ENCODE measurements around the gene HECTD1.
"Not testable (repeated sequence)": the region's sequence is repeated elsewhere in the genome, so short reads cannot be mapped to it uniquely, and the experiment has no call there.

DNA sequence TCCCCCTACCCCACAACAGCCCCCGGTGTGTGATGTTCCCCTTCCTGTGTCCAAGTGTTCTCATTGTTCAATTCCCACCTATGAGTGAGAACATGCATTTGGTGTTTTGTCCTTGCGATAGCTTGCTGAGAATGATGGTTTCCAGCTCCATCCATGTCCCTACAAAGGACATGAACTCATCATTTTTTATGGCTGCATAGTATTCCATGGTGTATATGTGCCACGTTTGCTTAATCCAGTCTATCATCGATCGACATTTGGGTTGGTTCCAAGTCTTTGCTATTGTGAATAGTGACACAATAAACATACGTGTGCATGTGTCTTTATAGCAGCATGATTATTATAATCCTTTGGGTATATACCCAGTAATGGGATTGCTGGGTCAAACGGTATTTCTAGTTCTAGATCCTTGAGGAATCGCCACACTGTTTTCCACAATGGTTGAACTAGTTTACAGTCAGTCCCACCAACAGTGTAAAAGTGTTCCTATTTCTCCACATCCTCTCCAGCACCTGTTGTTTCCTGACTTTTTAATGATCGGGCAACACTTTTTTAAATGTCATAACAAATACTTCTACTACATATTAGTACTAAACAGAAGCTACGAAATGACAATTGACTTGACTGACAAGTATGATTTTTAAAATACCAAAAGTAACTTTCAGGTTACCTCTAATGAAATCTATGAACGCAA is 3.5 kb downstream of the HECTD1 start:
- TF ChIP-seq, protein P1, sequence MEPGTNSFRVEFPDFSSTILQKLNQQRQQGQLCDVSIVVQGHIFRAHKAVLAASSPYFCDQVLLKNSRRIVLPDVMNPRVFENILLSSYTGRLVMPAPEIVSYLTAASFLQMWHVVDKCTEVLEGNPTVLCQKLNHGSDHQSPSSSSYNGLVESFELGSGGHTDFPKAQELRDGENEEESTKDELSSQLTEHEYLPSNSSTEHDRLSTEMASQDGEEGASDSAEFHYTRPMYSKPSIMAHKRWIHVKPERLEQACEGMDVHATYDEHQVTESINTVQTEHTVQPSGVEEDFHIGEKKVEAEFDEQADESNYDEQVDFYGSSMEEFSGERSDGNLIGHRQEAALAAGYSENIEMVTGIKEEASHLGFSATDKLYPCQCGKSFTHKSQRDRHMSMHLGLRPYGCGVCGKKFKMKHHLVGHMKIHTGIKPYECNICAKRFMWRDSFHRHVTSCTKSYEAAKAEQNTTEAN (CRISPR knock-in tag; IDR thresholded peaks at IDR 0.05), result not testable (repeated sequence)
- not testable (repeated sequence) for TF ChIP-seq SMAD4 (CRISPR knock-in tag; IDR thresholded peaks at IDR 0.05); SOX15 (CRISPR knock-in tag; IDR thresholded peaks at IDR 0.05); ZNF317 (CRISPR knock-in tag; IDR thresholded peaks at IDR 0.05; ENCODE audit: borderline replicate concordance, low read depth); ESRRA (CRISPR knock-in tag; IDR thresholded peaks at IDR 0.05; ENCODE audit: borderline replicate concordance); ZNF416 (CRISPR knock-in tag; IDR thresholded peaks at IDR 0.05); RELA (CRISPR knock-in tag; IDR thresholded peaks at IDR 0.05; ENCODE audit: borderline replicate concordance)
- TF ChIP-seq, protein P2, sequence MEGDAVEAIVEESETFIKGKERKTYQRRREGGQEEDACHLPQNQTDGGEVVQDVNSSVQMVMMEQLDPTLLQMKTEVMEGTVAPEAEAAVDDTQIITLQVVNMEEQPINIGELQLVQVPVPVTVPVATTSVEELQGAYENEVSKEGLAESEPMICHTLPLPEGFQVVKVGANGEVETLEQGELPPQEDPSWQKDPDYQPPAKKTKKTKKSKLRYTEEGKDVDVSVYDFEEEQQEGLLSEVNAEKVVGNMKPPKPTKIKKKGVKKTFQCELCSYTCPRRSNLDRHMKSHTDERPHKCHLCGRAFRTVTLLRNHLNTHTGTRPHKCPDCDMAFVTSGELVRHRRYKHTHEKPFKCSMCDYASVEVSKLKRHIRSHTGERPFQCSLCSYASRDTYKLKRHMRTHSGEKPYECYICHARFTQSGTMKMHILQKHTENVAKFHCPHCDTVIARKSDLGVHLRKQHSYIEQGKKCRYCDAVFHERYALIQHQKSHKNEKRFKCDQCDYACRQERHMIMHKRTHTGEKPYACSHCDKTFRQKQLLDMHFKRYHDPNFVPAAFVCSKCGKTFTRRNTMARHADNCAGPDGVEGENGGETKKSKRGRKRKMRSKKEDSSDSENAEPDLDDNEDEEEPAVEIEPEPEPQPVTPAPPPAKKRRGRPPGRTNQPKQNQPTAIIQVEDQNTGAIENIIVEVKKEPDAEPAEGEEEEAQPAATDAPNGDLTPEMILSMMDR (IDR thresholded peaks at IDR 0.05), result not testable (repeated sequence)
- TF ChIP-seq, protein P3, sequence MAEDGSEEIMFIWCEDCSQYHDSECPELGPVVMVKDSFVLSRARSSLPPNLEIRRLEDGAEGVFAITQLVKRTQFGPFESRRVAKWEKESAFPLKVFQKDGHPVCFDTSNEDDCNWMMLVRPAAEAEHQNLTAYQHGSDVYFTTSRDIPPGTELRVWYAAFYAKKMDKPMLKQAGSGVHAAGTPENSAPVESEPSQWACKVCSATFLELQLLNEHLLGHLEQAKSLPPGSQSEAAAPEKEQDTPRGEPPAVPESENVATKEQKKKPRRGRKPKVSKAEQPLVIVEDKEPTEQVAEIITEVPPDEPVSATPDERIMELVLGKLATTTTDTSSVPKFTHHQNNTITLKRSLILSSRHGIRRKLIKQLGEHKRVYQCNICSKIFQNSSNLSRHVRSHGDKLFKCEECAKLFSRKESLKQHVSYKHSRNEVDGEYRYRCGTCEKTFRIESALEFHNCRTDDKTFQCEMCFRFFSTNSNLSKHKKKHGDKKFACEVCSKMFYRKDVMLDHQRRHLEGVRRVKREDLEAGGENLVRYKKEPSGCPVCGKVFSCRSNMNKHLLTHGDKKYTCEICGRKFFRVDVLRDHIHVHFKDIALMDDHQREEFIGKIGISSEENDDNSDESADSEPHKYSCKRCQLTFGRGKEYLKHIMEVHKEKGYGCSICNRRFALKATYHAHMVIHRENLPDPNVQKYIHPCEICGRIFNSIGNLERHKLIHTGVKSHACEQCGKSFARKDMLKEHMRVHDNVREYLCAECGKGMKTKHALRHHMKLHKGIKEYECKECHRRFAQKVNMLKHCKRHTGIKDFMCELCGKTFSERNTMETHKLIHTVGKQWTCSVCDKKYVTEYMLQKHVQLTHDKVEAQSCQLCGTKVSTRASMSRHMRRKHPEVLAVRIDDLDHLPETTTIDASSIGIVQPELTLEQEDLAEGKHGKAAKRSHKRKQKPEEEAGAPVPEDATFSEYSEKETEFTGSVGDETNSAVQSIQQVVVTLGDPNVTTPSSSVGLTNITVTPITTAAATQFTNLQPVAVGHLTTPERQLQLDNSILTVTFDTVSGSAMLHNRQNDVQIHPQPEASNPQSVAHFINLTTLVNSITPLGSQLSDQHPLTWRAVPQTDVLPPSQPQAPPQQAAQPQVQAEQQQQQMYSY (CRISPR knock-in tag; IDR thresholded peaks at IDR 0.05), result not testable (repeated sequence)
- TF ChIP-seq, protein P4, sequence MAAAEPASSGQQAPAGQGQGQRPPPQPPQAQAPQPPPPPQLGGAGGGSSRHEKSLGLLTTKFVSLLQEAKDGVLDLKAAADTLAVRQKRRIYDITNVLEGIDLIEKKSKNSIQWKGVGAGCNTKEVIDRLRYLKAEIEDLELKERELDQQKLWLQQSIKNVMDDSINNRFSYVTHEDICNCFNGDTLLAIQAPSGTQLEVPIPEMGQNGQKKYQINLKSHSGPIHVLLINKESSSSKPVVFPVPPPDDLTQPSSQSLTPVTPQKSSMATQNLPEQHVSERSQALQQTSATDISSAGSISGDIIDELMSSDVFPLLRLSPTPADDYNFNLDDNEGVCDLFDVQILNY (CRISPR knock-in tag; IDR thresholded peaks at IDR 0.05), result not testable (repeated sequence)
- TF ChIP-seq, protein P5, sequence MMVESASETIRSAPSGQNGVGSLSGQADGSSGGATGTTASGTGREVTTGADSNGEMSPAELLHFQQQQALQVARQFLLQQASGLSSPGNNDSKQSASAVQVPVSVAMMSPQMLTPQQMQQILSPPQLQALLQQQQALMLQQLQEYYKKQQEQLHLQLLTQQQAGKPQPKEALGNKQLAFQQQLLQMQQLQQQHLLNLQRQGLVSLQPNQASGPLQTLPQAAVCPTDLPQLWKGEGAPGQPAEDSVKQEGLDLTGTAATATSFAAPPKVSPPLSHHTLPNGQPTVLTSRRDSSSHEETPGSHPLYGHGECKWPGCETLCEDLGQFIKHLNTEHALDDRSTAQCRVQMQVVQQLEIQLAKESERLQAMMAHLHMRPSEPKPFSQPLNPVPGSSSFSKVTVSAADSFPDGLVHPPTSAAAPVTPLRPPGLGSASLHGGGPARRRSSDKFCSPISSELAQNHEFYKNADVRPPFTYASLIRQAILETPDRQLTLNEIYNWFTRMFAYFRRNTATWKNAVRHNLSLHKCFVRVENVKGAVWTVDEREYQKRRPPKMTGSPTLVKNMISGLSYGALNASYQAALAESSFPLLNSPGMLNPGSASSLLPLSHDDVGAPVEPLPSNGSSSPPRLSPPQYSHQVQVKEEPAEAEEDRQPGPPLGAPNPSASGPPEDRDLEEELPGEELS (CRISPR knock-in tag; IDR thresholded peaks at IDR 0.05), result not testable (repeated sequence)
- TF ChIP-seq, protein P6, sequence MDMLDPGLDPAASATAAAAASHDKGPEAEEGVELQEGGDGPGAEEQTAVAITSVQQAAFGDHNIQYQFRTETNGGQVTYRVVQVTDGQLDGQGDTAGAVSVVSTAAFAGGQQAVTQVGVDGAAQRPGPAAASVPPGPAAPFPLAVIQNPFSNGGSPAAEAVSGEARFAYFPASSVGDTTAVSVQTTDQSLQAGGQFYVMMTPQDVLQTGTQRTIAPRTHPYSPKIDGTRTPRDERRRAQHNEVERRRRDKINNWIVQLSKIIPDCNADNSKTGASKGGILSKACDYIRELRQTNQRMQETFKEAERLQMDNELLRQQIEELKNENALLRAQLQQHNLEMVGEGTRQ (CRISPR knock-in tag; IDR thresholded peaks at IDR 0.05), result not testable (repeated sequence)
- TF ChIP-seq, protein P7, sequence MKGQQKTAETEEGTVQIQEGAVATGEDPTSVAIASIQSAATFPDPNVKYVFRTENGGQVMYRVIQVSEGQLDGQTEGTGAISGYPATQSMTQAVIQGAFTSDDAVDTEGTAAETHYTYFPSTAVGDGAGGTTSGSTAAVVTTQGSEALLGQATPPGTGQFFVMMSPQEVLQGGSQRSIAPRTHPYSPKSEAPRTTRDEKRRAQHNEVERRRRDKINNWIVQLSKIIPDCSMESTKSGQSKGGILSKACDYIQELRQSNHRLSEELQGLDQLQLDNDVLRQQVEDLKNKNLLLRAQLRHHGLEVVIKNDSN (CRISPR knock-in tag; IDR thresholded peaks at IDR 0.05), result not testable (repeated sequence)
- TF ChIP-seq, protein P8, sequence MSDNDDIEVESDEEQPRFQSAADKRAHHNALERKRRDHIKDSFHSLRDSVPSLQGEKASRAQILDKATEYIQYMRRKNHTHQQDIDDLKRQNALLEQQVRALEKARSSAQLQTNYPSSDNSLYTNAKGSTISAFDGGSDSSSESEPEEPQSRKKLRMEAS (CRISPR knock-in tag; IDR thresholded peaks at IDR 0.05), result not testable (repeated sequence)

Data from WTC11 (cell line).